ENCODE data around the gene B3GALNT2.
"Not testable (repeated sequence)": the region's sequence is repeated elsewhere in the genome, so short reads cannot be mapped to it uniquely, and the experiment has no call there.

Gene B3GALNT2

GRCh38 chr1:235504122-235504493, at the start of gene B3GALNT2:
TSS of gene B3GALNT2 (minus strand) at chr1:235504452. CDS start at chr1:235504252, 200 bp downstream.
- TF ChIP-seq CTCF (IDR thresholded peaks at IDR 0.05; ENCODE audit: insufficient read depth, low read length, poor library complexity, severe bottlenecking): no peak
- H3K27me3 ChIP-seq (replicated peaks; ENCODE audit: control insufficient read depth, insufficient read depth, low read length): no peaks in the 10 kb centered on the region
- peak within 1 kb of the TSS; percentile 84 for H3K4me3 ChIP-seq (replicated peaks; ENCODE audit: low read depth, low read length)
- DNase-seq (ENCODE audit: extremely low read depth, insufficient read length): no peak
- no peaks in the 10 kb centered on the region for H3K36me3 ChIP-seq (ENCODE audit: control insufficient read depth, insufficient read depth, low read length)

- TF ChIP-seq CTCF (IDR thresholded peaks at IDR 0.05; ENCODE audit: insufficient read depth, low read length, poor library complexity, severe bottlenecking): no peak
- no peak for DNase-seq (ENCODE audit: extremely low read depth, insufficient read length)
- H3K4me3 ChIP-seq (replicated peaks; ENCODE audit: low read depth, low read length): no peak overlapping the region
- no peaks in the 10 kb centered on the region for H3K27me3 ChIP-seq (replicated peaks; ENCODE audit: control insufficient read depth, insufficient read depth, low read length)
- no peaks in the 10 kb centered on the region for H3K36me3 ChIP-seq (ENCODE audit: control insufficient read depth, insufficient read depth, low read length)
Observed at GRCh38 chr1:235553112-235553551, 48.9 kb upstream of the B3GALNT2 start.

- no peak for DNase-seq (ENCODE audit: extremely low read depth, insufficient read length)
- H3K27me3 ChIP-seq (replicated peaks; ENCODE audit: control insufficient read depth, insufficient read depth, low read length): no peaks in the 10 kb centered on the region
- H3K4me3 ChIP-seq (replicated peaks; ENCODE audit: low read depth, low read length): no peak overlapping the region
- no peak for TF ChIP-seq CTCF (IDR thresholded peaks at IDR 0.05; ENCODE audit: insufficient read depth, low read length, poor library complexity, severe bottlenecking)
- no peaks in the 10 kb centered on the region for H3K36me3 ChIP-seq (ENCODE audit: control insufficient read depth, insufficient read depth, low read length)
Observed at GRCh38 chr1:235552146-235552716, 48.0 kb upstream of the B3GALNT2 start.

- Histone ChIP-seq H3K36me3 (ENCODE audit: control insufficient read depth, insufficient read depth, low read length) (no peaks in the 10 kb centered on the region), H3K27me3 (replicated peaks; ENCODE audit: control insufficient read depth, insufficient read depth, low read length) (no peaks in the 10 kb centered on the region), H3K4me3 (replicated peaks; ENCODE audit: low read depth, low read length) (no peak overlapping the region)
- TF ChIP-seq CTCF (IDR thresholded peaks at IDR 0.05; ENCODE audit: insufficient read depth, low read length, poor library complexity, severe bottlenecking): no peak
- DNase-seq (ENCODE audit: extremely low read depth, insufficient read length): no peak
Observed at GRCh38 chr1:235549351-235550139, 45.3 kb upstream of the B3GALNT2 start.

- H3K4me3 ChIP-seq (replicated peaks; ENCODE audit: low read depth, low read length); H3K36me3 ChIP-seq (ENCODE audit: control insufficient read depth, insufficient read depth, low read length); DNase-seq (ENCODE audit: extremely low read depth, insufficient read length); H3K27me3 ChIP-seq (replicated peaks; ENCODE audit: control insufficient read depth, insufficient read depth, low read length): not testable (repeated sequence)
Observed at GRCh38 chr1:235546369-235547155, 42.3 kb upstream of the B3GALNT2 start.
